ENCODE results near the gene MFSD11. TPM values are rescaled to one million over a fixed set of nuclear protein-coding genes. Genes with fewer than 3 reads are reported as not detected.
A peak's percentile ranks its signal among the peaks of the same experiment; 100 is the strongest.

The MFSD11 gene
- total RNA-seq, 4 donors from 2014 or later = 7.6 to 41.3 (median 25.7) TPM

DNA sequence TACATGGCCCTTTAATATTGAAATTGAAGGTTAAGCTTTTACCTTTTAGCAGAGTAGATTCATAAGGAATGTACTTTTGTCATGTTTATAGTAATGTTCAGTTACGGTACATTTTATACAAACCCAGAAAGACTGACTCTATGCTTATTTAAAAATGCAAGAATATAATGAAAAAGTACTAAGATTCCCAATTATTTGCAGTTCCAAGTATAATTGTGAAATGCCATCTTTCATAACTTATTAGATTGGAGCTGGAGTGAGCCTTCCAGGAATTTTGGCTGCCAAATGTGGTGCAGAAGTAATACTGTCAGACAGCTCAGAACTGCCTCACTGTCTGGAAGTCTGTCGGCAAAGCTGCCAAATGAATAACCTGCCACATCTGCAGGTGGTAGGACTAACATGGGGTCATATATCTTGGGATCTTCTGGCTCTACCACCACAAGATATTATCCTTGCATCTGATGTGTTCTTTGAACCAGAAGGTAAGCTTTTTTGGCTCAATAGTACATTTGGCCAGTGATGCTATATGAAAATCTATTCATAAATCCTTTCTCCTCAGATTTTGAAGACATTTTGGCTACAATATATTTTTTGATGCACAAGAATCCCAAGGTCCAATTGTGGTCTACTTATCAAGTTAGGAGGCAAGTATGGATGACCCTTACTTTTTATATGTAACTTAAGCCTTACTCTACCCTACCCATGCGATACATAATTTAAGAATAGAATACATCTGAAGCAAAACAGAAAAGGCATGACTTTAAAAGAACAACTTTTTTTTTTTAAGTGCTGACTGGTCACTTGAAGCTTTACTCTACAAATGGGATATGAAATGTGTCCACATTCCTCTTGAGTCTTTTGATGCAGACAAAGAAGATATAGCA is 4.9 kb upstream of the MFSD11 start:
- peak overlapping the region in 2 of 4 donors; percentile 20 to 100 for H3K27ac ChIP-seq
- no peaks in the 10 kb centered on the region for H3K27me3 ChIP-seq
- H3K4me3 ChIP-seq = no peak overlapping the region
- no peak for DNase-seq
- H3K36me3 ChIP-seq = peaks cover 0 to 37% (median 9%) of the 10 kb centered on the region in 4 donors
- intact Hi-C loops (cut with DNase I; ENCODE audit: low total_unique reads) = no loop called here
- in situ Hi-C loops (cut with MboI; ENCODE audit: low pct_ligation_motif_present in 1 of 4, low pct_unique_long_range_greater_than_20kb in 1 of 4, low sequenced_read_pairs in 3 of 4) = no loop called here
- 68 to 81% methylated on average over 2 to 3 of the region's 3 CpGs for WGBS, 2 donors (ENCODE audit: low coverage in 1 of 2)
- no peaks in the 10 kb centered on the region for H3K9me3 ChIP-seq
- H3K4me1 ChIP-seq = peaks cover 33 to 73% (median 42%) of the 10 kb centered on the region in 4 donors
- no peak for TF ChIP-seq POLR2AphosphoS5 (IDR thresholded peaks at IDR 0.05)
- TF ChIP-seq EP300 (IDR thresholded peaks at IDR 0.05; ENCODE audit: low read depth) = no peak
- TF ChIP-seq, protein P1, sequence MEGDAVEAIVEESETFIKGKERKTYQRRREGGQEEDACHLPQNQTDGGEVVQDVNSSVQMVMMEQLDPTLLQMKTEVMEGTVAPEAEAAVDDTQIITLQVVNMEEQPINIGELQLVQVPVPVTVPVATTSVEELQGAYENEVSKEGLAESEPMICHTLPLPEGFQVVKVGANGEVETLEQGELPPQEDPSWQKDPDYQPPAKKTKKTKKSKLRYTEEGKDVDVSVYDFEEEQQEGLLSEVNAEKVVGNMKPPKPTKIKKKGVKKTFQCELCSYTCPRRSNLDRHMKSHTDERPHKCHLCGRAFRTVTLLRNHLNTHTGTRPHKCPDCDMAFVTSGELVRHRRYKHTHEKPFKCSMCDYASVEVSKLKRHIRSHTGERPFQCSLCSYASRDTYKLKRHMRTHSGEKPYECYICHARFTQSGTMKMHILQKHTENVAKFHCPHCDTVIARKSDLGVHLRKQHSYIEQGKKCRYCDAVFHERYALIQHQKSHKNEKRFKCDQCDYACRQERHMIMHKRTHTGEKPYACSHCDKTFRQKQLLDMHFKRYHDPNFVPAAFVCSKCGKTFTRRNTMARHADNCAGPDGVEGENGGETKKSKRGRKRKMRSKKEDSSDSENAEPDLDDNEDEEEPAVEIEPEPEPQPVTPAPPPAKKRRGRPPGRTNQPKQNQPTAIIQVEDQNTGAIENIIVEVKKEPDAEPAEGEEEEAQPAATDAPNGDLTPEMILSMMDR (IDR thresholded peaks at IDR 0.05) = no peak
- TF ChIP-seq POLR2A (IDR thresholded peaks at IDR 0.05) = no peak

DNA sequence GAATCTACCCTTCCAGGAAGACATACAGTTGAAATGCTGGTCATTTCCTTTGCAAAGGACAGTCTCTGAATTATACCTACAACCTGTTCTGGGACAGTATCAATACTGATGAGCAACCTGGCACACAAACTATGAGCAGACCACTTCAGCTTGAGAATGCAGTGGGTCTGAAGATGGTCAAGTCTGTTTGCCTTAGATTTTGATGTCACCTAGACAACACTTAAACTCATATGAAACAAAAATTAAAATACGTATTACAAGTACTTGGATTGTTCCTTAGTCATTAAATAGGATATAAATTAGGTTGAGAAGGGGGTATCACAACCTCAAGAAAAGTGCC is 4.3 kb upstream of the MFSD11 start:
- Histone ChIP-seq H3K27me3 (no peaks in the 10 kb centered on the region), H3K9me3 (no peaks in the 10 kb centered on the region), H3K4me3 (peak overlapping the region in 1 of 4 donors; percentile 88), H3K36me3 (peaks cover 0 to 37% (median 9%) of the 10 kb centered on the region in 4 donors), H3K27ac (peak overlapping the region in 3 of 4 donors; percentile 99 to 100 (median 100)), H3K4me1 (peaks cover 33 to 71% (median 42%) of the 10 kb centered on the region in 4 donors)
- in situ Hi-C loops (cut with MboI; ENCODE audit: low pct_ligation_motif_present in 1 of 4, low pct_unique_long_range_greater_than_20kb in 1 of 4, low sequenced_read_pairs in 3 of 4) (no loop called here), intact Hi-C loops (cut with DNase I; ENCODE audit: low total_unique reads) (no loop called here)
- DNase-seq = no peak
- TF ChIP-seq POLR2A (IDR thresholded peaks at IDR 0.05) (no peak), EP300 (IDR thresholded peaks at IDR 0.05; ENCODE audit: low read depth) (no peak), POLR2AphosphoS5 (IDR thresholded peaks at IDR 0.05) (no peak)
- TF ChIP-seq, protein P1 (IDR thresholded peaks at IDR 0.05) = no peak
- 38 to 47% methylated on average over 1 of the region's 1 CpG for WGBS, 2 donors (ENCODE audit: low coverage in 1 of 2)

GRCh38 chr17:76734080-76734840 is 3.7 kb upstream of the MFSD11 start:
- Histone ChIP-seq H3K9me3 (no peaks in the 10 kb centered on the region), H3K36me3 (peaks cover 0 to 37% (median 9%) of the 10 kb centered on the region in 4 donors), H3K4me1 (peaks cover 39 to 71% (median 43%) of the 10 kb centered on the region in 4 donors), H3K4me3 (peak overlapping the region in 3 of 4 donors; percentile 82 to 100 (median 88)), H3K27me3 (no peaks in the 10 kb centered on the region), H3K27ac (peak overlapping the region; percentile 99 to 100 (median 100))
- 8 to 12% methylated on average over 8 of the region's 8 CpGs for WGBS, 2 donors (ENCODE audit: low coverage in 1 of 2)
- no peak for TF ChIP-seq POLR2A (IDR thresholded peaks at IDR 0.05)
- TF ChIP-seq EP300 (IDR thresholded peaks at IDR 0.05; ENCODE audit: low read depth) = no peak
- TF ChIP-seq POLR2AphosphoS5 (IDR thresholded peaks at IDR 0.05) = no peak
- TF ChIP-seq, protein P1 (IDR thresholded peaks at IDR 0.05) = no peak
- no peak for DNase-seq
- intact Hi-C loops (cut with DNase I; ENCODE audit: low total_unique reads) = no loop called here
- in situ Hi-C loops (cut with MboI; ENCODE audit: low pct_ligation_motif_present in 1 of 4, low pct_unique_long_range_greater_than_20kb in 1 of 4, low sequenced_read_pairs in 3 of 4) = no loop called here

GRCh38 chr17:76735006-76735405 is 2.9 kb upstream of the MFSD11 start:
- peak overlapping the region; percentile 99 to 100 (median 100) for H3K27ac ChIP-seq
- peaks cover 0 to 37% (median 9%) of the 10 kb centered on the region in 4 donors for H3K36me3 ChIP-seq
- H3K27me3 ChIP-seq = no peaks in the 10 kb centered on the region
- no peaks in the 10 kb centered on the region for H3K9me3 ChIP-seq
- TF ChIP-seq POLR2AphosphoS5 (IDR thresholded peaks at IDR 0.05) = no peak
- TF ChIP-seq POLR2A (IDR thresholded peaks at IDR 0.05) = no peak
- no peak for TF ChIP-seq EP300 (IDR thresholded peaks at IDR 0.05; ENCODE audit: low read depth)
- TF ChIP-seq, protein P1 (IDR thresholded peaks at IDR 0.05) = no peak
- in situ Hi-C loops (cut with MboI; ENCODE audit: low pct_ligation_motif_present in 1 of 4, low pct_unique_long_range_greater_than_20kb in 1 of 4, low sequenced_read_pairs in 3 of 4) = no loop called here
- intact Hi-C loops (cut with DNase I; ENCODE audit: low total_unique reads) = no loop called here
- WGBS, 2 donors (ENCODE audit: low coverage in 1 of 2) = 4 to 11% methylated on average over 3 to 5 of the region's 5 CpGs
- peak overlapping the region in 3 of 4 donors; percentile 82 to 100 (median 88) for H3K4me3 ChIP-seq
- peaks cover 39 to 72% (median 45%) of the 10 kb centered on the region in 4 donors for H3K4me1 ChIP-seq
- no peak for DNase-seq
